GM21825 (cell line): ENCODE results near the gene SGSM1.

Experiments
- ATAC-seq: cut with Tn5 transposase; IDR thresholded peaks from one replicate; pipeline ENCODE4 v1.9.1; 2021; ENCODE audit warnings: mild to moderate bottlenecking, moderate library complexity; ENCODE audit not compliant: unreplicated experiment

Gene SGSM1

DNA sequence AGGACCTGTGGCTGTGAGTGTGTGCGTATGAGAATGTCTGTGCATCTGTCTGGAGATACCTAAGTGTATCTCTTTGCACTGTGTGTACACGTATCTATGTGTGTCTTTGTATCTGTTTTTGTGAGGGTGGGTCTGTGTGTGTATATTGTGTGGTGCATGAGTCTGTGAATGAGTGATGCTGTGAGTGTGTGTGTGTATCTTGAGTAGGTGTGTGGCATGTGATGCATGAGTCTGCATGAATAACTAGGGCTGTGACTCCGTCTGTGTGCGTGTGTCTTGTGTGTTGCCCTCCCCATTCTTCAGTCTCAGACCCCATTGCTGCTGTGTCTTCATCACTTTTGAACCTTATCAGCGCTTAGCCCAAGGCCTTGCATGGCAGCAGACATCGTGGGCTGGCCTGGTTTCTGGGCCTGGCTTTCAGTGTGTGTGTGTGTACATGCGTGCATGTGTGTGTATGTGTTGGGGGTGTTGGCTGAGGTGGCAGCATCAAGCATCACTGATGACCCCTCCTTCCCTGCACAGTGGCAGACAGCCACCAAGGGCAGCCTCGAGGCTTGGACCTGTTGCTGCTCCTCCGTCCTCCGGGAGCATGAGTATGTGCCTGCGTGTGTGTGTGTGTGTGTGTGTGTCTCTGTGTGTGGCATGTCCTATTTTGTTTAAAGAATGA, 1.4 kb downstream of the SGSM1 start:
- no peak for ATAC-seq

DNA sequence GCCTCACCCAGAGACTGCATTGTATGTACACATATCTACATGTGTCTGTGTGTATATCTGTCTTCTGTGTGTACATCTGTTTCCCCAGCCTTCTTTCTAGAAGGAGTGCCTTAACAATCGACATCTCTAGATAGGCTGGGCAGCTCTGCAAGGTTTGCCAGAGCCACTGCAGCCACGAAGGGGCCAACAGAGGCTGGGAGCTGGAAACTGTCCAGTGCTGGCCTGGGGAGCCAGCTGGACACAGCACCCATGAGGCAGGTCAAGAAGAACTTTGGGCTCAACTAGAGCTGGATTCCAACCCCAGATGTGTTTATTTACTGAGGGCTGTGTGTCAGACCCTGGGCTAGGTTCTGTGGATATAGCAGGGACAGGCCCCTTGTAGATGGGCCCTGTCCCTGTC, 3.3 kb downstream of the SGSM1 start:
- no peak for ATAC-seq

DNA sequence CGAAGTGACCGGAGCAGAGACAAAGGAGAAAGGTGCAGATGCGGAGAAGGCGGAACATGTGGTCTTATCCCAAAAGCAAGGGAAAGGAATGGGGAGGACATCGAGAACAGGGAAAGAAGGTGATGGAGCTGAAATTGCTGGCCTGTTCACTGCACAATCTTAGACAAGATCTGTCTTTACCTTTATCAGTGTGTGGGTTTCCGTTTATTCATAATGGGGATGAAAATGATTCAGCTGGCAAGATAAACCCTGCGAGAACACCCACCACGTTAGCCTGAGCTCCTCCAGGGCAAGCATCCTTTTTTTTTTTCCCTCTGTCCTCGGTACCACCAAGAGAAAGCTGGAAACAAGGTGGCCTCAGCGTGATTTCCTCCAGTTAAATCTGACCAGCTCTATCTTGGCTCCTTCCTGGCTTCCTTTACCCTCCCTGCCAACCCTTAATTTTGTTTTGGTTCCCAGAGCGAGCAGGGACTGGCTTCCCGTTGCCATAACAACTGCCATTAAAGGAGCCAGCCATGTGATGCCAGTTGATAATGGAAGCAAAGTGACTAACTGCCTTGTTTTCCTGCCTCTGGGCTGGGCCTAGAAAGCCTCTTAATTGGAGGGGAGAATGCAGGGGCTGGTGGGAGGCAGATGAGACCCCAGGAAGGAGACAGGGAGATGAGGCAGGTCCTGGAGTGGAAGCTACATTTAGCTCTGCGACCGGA, 4.2 kb downstream of the SGSM1 start:
- ATAC-seq = no peak

DNA sequence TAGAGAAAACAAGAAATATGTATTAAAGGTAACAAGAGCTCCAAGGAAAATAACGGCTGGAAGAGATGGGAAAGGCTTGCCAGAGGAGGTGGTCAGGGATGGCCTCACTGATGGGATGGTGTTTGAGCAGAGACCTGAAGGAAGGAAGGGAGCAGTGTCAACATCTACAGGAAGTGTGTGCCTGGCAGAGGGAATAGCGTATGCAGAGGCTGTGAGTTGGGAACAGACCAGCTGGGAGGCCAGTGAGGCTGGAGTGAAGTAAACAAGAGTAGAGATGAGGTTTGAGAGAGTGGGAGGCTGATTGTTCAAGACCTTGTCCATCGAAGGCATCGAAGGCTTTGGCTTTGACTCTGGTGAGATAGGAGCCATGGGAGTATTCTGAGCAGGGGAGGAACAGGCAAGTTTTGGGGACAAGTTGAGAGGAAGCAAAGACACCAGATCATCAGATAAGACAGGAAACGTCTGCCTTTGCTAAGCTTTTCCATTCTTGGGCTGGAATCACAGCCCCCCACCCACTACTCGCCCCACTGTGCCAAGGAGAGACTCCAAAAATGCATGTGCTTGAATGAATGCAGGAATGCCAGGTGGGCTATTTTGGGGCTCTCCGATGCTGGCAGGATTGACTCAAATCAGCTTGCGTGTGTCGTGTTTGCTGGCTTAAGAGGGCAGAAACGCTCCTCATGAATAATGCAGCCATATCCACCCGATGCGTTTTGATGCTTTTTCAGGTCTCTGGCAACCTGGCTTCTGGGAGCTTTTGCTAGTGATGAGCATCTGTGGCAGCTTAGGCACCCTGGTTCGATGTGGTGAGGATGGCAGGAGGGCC, 7.2 kb downstream of the SGSM1 start:
- ATAC-seq = no peak

DNA sequence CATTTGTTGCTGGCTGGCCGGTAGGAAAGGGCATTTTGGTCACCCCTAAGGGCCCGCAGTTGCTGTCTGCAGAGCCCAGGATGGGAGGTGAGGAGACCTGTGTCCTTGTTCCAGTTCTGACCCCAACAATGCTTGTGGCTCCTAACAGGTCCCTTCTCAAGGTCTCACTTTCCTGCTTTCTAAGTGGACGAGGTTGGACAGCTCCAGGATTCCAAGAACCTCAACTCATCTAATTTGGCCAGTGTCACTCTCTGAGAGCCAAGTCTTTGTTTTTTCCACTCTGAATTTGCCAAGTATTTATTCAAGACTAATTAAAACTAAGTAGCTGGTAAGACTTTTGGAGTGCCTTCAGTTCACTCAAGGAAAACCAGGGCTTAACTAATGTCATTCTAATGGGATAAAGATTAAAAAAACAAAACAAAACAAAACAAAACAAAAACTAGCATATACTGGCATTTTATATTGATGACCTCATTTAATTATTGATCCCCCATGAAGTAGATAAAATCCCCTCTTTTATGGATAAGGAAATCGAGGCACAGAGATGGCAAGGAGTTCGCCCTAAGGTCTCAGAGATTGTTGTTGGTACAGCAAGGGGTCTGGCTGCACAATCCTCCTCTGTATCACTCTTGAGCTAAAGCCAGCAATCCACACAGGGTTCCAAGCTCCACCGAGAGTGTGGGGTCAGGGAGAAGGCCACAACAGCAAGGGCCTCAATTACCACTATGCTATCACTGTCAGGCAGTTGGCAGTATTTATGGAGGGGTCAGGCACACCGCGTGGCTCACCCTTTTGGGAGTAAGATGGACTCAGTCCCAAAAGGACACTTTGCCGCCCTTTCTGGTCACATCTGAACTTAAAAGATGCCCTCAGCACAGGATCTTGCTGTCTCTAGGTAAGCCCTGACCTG, 8.1 kb downstream of the SGSM1 start:
- no peak for ATAC-seq

DNA sequence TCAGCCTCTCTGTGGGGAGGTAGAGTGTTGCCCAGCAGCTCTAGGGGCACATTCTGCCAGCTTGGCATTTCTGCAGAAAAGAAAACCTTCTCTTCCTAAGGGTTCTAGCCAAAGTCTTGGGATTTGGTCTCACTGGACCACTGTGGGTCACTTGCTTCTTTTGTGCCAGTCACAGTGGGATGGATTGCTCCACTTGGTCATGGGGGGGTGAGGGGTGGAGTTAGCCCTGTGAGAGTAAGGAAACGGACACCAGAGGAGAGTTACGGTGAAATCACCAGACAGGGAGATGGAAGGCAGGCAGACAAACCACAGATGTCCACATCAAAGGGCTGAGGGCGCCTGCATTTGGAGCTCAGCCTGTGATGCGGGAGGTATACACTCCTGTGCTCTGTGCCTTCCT, 10.8 kb downstream of the SGSM1 start:
- no peak for ATAC-seq

DNA sequence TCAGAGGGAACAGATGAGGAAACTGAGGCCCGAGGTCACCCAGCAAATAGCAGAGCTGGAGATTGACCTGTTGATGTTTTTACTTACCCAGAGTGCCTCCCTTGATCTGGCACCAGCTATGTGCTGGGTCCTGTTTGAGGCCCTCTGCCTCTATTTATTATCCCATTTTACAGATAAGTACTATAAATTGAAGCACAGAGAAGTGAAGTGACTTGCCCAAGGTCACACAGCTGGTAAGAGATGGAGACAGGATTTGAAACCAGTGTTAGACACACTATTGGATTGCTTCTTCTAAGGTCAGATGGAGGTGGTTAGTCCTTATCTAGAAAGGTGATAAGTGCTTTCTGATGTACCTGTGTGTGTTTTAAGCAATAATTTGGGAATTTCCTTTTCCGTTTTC, 13.5 kb downstream of the SGSM1 start:
- ATAC-seq = no peak

DNA sequence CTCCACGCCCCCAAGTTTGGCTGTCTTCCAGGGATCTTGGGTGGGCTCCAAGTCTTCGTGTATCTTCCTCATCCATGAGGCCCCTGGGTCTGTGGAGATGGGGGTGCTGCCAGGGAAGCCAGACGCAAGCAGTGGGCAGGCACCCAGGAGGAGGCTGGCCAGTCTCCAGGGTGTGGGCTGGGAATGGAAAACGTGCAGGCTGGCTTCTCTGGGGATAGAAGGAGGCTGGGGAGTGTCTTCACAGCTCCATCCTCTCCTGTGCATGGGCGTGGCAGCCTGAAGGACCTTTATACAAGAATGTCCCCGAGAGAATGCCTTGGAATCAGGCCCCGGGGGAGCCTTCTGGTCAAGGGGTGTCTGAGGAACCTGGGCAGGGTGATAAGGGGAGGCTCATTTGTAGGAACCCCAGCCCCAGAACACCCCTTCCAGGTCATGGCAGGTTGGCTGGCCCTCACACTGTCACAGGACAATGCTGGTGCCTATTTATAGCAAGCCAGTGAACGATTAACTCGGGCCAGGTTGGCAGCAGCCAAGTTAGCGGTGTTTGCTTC, 14.0 kb downstream of the SGSM1 start:
- ATAC-seq = no peak

DNA sequence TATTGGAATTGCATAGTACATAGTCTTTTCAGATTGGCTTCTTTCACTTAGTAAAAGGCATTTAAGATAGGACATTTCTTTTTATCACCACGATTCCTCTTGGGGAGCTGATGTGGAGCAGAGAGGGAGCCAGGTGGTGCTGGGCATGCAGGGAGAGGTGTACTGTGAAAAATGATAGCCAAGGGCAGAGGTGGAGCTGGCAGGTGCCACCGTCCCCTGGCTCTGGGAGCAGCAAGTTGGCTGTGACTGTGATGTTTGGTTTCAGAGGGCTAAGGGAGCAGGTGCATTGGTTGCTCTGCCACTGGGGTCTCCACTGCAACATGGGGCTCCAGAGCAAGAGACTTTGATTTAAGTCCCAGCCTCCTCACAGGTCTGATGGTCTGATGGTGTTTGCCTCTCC, 16.5 kb downstream of the SGSM1 start:
- ATAC-seq = no peak

DNA sequence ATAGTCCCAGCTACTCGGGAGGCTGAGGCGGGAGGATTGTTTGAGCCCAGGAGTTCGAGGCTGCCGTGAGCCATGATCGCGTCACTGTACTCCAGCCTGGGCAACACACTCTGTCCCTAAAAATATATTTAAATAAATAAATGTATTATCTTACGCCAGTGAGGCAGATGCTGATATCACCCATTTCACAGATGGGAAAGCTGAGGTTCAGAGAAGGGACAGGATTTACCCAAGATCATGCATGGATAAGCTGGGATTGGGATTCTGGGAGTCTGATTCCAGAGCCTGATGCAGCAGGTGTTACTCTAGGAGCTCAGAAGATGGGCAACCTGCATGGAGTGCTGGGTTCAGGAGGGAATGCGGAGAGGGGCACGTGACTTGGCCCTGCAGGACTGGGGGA, 17.8 kb downstream of the SGSM1 start:
- no peak for ATAC-seq

DNA sequence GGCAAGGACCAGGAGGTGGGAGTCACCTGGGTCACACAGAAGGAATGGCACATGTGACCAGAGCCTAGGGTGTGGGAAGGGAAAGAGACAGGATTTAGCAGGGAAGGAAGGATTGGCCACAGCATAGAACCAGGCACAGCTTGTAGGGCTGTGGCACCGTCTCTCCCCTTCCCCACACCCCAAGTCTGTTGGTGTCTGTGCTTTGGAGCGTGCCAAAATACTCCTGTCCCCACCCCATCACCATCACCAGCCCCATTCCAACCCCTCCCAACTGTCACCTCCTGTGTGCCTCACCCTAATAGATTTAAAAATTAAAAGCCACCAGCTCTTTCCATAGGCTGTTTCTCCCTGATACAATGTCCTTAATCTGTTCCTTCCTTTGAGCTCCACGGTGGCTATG, 18.2 kb downstream of the SGSM1 start:
- no peak for ATAC-seq

DNA sequence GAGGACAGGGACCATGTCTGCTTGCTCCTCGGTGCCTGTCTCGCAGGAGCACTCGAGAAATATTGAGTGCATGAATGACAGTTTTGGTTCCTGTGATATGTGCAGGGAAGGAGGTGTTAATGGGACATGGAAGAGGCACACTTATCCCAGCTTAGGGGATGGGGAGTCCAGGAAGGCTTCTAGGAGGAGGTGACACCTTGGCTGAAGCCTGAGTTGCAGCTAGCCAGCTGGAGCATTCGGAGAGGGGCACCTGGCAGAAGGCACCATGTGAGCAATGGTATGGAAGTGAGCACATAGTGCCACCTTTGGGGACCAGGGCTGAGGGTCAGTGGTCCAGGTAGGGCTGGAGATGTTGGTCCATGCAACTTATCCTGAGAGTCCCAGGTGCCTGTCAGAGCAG, 18.9 kb downstream of the SGSM1 start:
- no peak for ATAC-seq

DNA sequence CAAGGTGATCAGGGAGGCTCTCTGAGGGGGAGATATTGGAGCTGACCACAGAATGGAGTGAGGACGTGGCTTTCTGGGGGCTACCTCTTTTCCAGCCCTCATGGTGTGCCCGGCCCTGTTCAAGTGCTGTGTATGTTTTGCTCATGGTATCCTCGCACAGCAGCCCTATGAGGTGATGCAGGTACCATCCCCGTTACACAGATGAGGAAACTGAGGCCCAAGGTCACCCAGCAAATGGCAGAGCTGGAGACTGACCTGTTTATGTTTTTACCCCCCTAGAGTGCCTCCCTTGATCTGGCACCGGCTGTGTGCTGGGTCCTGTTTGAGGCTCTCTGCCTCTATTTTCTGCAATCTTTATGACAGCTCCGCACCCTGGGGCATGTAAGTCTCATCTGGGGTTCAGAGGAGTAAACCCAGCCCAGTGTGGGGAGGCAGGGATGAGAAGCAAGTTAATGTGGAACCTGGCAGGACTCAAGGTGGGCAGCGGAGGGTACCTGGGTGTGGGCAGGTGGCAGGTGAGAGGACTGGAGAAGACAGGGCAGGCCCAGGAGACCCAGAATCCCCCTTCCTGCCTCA, 20.8 kb downstream of the SGSM1 start:
- ATAC-seq = no peak

DNA sequence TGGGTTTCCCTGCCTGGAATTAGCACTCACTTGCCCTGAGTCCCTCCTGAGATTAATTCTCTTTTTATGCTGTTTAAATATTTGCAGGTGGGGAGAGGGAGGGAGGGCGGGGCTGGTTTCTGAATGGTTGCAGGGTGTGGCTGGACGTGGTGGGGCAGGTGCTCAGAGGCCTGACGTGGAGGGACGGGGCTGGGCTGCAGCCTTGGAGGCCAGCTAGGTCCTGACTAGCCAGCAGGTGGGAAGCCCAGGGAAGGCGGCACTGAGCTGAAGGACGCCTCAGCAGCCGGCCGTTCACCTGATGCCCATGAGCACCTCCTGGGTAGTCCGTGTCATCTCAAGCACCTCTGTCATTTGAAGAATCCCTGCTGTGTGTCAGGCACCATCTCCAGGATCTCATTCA, 21.3 kb downstream of the SGSM1 start:
- ATAC-seq = no peak

DNA sequence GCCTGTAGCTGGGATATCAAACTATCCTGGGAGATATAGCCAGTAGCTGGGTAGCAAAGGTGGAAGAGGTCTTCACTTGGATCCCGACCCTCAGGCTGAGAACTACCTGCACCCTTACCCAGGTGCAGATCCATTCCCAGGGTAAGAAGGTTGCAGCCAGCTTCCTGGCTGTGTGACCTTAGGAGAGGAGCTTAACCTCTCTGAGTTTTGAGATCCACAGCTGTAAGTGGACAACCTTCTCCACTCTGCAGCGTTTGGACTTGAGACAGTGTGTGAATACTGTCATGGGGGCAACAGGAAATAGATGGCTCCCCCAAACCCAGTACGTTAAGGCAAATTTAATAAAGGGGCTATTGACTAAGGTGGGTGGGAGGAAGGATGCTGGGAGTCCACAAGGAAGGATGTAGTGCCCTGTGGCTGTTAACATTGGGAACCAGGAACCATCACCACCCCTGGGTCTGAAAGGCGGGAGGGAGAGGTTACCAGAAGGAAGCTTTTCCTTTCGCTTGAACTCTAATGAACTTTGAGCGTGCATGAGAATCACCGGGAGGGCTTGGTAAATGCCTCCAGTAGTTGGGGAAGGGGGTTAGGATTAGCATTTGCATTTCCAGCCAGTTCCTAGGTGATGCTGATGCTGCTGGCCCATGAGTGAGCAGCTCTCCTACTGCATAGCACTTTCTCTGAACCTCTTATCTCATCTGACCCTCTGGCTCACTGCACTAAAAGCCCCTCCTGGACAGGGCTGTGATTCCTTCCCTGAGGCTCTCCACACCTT, 24.4 kb downstream of the SGSM1 start:
- no peak for ATAC-seq

DNA sequence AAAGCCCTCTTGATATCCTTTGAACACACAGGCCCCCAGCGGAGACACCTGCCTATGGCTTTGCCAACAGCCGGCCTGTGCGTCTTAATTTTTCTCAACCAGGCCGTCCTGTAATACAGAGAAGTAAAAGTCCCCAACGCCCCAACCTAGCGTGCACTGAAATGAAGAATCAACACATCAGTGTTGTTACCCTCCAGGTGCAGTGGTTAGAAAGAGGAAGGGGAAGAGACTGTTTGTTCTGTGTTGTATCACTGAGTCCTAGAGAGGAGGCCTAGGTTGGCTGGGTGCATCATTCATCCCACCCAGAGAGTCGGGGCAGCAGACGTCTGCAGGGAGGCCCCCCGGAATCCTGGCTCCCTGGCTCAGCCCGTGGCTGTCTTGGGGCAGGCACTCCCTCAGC, 25.7 kb downstream of the SGSM1 start:
- ATAC-seq = no peak

DNA sequence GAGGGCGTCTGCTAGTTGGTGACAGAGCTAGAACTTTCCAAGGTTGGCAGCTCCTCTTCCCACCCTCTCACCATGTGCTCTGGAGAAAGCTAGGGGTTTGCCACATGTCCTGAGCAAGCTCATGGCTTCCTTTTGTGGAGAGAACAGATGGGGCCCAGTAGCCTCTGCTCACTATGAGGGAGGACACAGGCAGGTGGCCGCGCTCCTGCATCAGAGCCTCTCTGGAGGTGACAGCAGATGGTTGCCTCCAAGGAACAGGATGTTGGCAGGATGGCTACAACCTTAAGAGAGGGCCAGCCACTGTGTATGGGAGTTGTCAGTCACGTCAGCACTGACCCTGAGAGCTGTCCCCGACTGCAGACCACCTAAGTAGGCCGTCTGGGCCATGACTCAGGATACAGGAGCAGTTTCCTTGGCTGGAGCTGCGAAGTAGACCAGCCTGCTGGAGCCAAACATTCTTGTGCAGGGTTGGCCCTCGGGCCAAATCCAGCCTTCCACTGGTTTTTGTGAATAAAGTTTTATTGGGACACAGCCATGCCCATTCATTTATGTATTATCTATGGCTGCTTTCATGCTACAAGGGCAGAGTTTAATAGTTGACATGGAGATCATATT, 28.0 kb downstream of the SGSM1 start:
- no peak for ATAC-seq

DNA sequence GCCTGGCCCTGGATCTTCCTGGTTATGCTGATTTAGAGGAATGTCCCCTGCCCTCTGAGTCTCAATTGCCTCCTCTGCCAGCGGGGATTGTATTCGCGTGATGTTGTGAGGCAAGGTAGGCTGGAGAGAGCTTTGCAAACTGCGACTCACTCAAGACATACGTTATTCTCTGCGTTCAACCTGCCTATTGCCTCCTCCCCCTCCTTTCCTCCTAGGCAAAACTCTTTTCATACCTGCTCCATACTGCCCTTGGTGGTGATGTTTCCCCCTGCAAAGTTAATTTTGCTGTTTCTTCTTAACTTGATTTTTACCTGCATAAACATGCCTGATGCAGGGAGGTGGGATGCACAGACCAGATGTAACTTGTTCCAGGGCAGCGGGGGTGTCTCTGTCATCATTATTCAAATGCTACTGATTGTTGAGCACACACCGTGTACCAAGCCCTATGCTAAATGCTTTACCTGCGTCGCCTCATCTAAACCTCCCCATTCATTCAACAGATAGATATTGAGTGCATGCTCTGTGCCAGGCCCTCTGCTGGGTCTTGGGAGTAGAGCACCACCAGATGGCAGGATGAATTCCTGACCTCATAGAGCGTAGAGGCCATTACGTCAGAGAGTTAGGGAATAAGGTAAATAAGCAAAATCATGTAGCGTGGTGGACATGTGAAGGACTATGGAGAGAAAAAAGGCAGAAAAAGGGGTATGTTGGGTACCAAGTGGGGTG, 29.0 kb downstream of the SGSM1 start:
- ATAC-seq = no peak
